Endothelial cell of umbilical vein (primary cell): ENCODE data around the gene GFPT2.

ENCODE experiments used
- FOS ChIP-seq: IDR thresholded peaks from 2 replicates; pipeline ENCODE4 v1.6.1; 2011; ENCODE audit warnings: mild to moderate bottlenecking, low read length, moderate library complexity, borderline replicate concordance; ENCODE audit not compliant: insufficient read depth
- JUN ChIP-seq: IDR thresholded peaks from 2 replicates; pipeline ENCODE4 v1.6.1; 2011; ENCODE audit warnings: borderline replicate concordance, low read depth; ENCODE audit not compliant: insufficient read length, insufficient read depth
- MYC ChIP-seq: IDR thresholded peaks from one replicate; pipeline ENCODE4 v1.6.1; 2011; ENCODE audit warnings: mild to moderate bottlenecking, low read depth, low read length
- POLR2A ChIP-seq: IDR thresholded peaks from 2 replicates; pipeline ENCODE4 v1.6.1; 2012; ENCODE audit warnings: low read depth, mild to moderate bottlenecking, control low read depth, low read length
- POLR2AphosphoS5 ChIP-seq: IDR thresholded peaks from 2 replicates; pipeline ENCODE4 v1.6.1; 2012; ENCODE audit warnings: low read depth, mild to moderate bottlenecking, control low read depth, low read length, moderate library complexity; ENCODE audit not compliant: insufficient read depth
- TF ChIP-seq, protein P1 (sequence below), 2 donors: IDR thresholded peaks; 1 replicate in 1 of 2; 2 replicates in 1 of 2; pipeline ENCODE4 v1.5.1; 2011; ENCODE audit warnings: low read length in 2 of 2, mild to moderate bottlenecking in 2 of 2, moderate library complexity in 2 of 2, control low read depth in 1 of 2, inconsistent platforms in 1 of 2, low read depth in 1 of 2; ENCODE audit not compliant: insufficient read depth in 1 of 2; ENCODE audit errors: extremely low read depth in 1 of 2

DNA sequence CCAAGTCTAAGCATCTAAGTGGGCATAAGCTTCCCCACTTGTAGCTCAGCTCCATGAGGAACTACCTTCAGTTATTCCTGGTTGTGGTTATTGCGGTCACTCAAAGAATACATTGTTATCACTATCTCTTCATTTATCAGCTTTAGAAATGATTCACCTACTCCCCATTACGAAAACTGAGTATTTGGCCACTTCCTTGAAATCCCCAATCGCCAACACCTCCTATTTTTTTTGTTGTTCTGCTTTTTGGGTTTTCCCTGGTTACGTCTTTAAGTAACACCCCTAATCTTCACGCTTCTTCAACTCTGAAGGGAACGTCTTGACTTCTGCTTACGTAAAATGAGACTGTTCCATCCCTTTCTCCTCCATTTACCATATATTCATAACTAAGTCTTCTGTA is 81.9 kb downstream of the GFPT2 start:
- TF ChIP-seq JUN (no peak), FOS (no peak), POLR2AphosphoS5 (no peak), MYC (no peak), POLR2A (no peak)
- TF ChIP-seq, protein P1, sequence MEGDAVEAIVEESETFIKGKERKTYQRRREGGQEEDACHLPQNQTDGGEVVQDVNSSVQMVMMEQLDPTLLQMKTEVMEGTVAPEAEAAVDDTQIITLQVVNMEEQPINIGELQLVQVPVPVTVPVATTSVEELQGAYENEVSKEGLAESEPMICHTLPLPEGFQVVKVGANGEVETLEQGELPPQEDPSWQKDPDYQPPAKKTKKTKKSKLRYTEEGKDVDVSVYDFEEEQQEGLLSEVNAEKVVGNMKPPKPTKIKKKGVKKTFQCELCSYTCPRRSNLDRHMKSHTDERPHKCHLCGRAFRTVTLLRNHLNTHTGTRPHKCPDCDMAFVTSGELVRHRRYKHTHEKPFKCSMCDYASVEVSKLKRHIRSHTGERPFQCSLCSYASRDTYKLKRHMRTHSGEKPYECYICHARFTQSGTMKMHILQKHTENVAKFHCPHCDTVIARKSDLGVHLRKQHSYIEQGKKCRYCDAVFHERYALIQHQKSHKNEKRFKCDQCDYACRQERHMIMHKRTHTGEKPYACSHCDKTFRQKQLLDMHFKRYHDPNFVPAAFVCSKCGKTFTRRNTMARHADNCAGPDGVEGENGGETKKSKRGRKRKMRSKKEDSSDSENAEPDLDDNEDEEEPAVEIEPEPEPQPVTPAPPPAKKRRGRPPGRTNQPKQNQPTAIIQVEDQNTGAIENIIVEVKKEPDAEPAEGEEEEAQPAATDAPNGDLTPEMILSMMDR (IDR thresholded peaks at IDR 0.05; ENCODE audit: extremely low read depth in 1 of 2, insufficient read depth in 1 of 2, low read depth in 1 of 2, low read length in 2 of 2): no peak
